Measurements from ENCODE around the gene PEAK1.

PEAK1 gene

GRCh38 chr15:77219841-77220240, 200.1 kb downstream of the PEAK1 start:
- no peak for TF ChIP-seq Cebpa-rat (IDR thresholded peaks at IDR 0.05)
- Histone ChIP-seq H3K4me2 (no peak overlapping the region), H3K4me3 (no peak overlapping the region), H3K9ac (no peak overlapping the region), H3K36me3 (peaks cover 0 to 19% (median 0%) of the 10 kb centered on the region in 11 experiments; a peak in 4 of 22 replicates), H3K4me1 (peaks cover 6 to 9% (median 7%) of the 10 kb centered on the region in 10 experiments; a peak in 17 of 20 replicates), H3K27me3 (no peaks in the 10 kb centered on the region), H3K9me3 (replicated peaks in 1 of 11) (peaks cover 0 to 6% (median 0%) of the 10 kb centered on the region in 11 experiments; a peak in 4 of 22 replicates), H4K20me1 (no peaks in the 10 kb centered on the region), H3K27ac (no peak overlapping the region)

DNA sequence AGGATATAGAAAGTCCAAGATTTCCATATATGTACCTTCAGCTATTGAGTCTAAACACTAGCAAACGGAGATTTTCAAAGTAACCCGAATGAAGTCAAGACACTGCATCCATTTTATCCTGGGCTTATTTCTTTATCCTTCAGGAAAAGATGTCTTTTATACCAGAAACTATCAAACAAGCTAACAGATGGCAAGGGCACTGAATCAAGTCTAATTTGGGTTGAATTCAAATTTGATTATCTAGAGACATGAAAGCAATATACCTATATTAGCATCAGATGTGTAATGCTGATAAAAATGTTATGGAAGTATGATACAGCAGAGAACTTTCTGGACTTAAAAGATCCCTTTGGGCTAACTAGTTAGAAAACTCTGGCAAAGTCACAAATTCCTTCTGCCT, 210.7 kb downstream of the PEAK1 start:
- H3K36me3 ChIP-seq: peaks cover 0 to 13% (median 0%) of the 10 kb centered on the region in 11 experiments; a peak in 3 of 22 replicates
- no peaks in the 10 kb centered on the region for H3K27me3 ChIP-seq
- H3K9ac ChIP-seq: no peak overlapping the region
- H3K4me1 ChIP-seq: no peaks in the 10 kb centered on the region
- H4K20me1 ChIP-seq: 0 out of 22 replicates have a peak, but pooled peaks cover 0 to 4% (median 0%) of the 10 kb centered on the region in 11 experiments
- no peak overlapping the region for H3K4me3 ChIP-seq
- H3K4me2 ChIP-seq: no peak overlapping the region
- TF ChIP-seq Cebpa-rat (IDR thresholded peaks at IDR 0.05): no peak
- no peak overlapping the region for H3K27ac ChIP-seq
- peaks cover 0 to 15% (median 7%) of the 10 kb centered on the region in 11 experiments; a peak in 8 of 22 replicates for H3K9me3 ChIP-seq (replicated peaks in 1 of 11)

- no peaks in the 10 kb centered on the region for H3K27me3 ChIP-seq
- TF ChIP-seq Cebpa-rat (IDR thresholded peaks at IDR 0.05): no peak
- peaks cover 0 to 8% (median 0%) of the 10 kb centered on the region in 11 experiments; a peak in 2 of 22 replicates for H3K36me3 ChIP-seq
- H3K9ac ChIP-seq: no peak overlapping the region
- H3K4me1 ChIP-seq: no peaks in the 10 kb centered on the region
- no peak overlapping the region for H3K27ac ChIP-seq
- H3K9me3 ChIP-seq (replicated peaks in 1 of 11): peaks cover 0 to 14% (median 7%) of the 10 kb centered on the region in 11 experiments; a peak in 8 of 22 replicates
- H3K4me3 ChIP-seq: no peak overlapping the region
- 0 out of 22 replicates have a peak, but pooled peaks cover 0 to 4% (median 0%) of the 10 kb centered on the region in 11 experiments for H4K20me1 ChIP-seq
- H3K4me2 ChIP-seq: no peak overlapping the region
Measured at GRCh38 chr15:77208241-77208640, 211.7 kb downstream of the PEAK1 start.

- Histone ChIP-seq H3K36me3 (peaks cover 0 to 32% (median 0%) of the 10 kb centered on the region in 11 experiments; a peak in 7 of 22 replicates), H3K27ac (no peak overlapping the region), H3K4me1 (no peaks in the 10 kb centered on the region), H3K9me3 (replicated peaks in 1 of 11) (peaks cover 5 to 21% (median 16%) of the 10 kb centered on the region in 11 experiments; a peak in 19 of 22 replicates), H4K20me1 (0 out of 22 replicates have a peak, but pooled peaks cover 0 to 4% (median 0%) of the 10 kb centered on the region in 11 experiments), H3K27me3 (no peaks in the 10 kb centered on the region), H3K4me2 (no peak overlapping the region), H3K4me3 (no peak overlapping the region), H3K9ac (no peak overlapping the region)
- no peak for TF ChIP-seq Cebpa-rat (IDR thresholded peaks at IDR 0.05)
Measured at GRCh38 chr15:77201665-77202064, 218.2 kb downstream of the PEAK1 start.

DNA sequence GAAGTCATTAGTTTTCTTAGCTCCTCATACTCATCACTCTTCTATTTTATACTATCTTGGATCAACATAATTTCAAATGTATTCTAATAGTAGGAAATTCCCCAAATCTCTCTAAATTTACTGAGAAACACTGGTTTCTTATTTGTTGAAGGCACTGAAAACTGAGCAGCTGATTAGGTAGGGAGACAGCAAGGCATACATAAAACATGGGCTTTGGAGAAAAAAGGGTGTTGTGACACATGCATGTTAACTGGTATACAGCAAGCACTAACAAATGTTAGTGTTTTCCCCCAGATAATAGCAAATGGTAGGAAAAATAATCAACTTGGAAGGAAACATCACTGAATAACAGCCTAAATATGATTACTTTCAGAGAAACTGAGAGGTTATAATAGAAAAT, 223.5 kb downstream of the PEAK1 start:
- H3K9me3 ChIP-seq (replicated peaks in 1 of 11): peaks cover 5 to 21% (median 16%) of the 10 kb centered on the region in 11 experiments; a peak in 19 of 22 replicates
- H3K4me1 ChIP-seq: no peaks in the 10 kb centered on the region
- no peak for TF ChIP-seq Cebpa-rat (IDR thresholded peaks at IDR 0.05)
- H3K9ac ChIP-seq: no peak overlapping the region
- no peak overlapping the region for H3K4me2 ChIP-seq
- H3K4me3 ChIP-seq: no peak overlapping the region
- H3K27me3 ChIP-seq: no peaks in the 10 kb centered on the region
- H4K20me1 ChIP-seq: no peaks in the 10 kb centered on the region
- H3K36me3 ChIP-seq: peaks cover 0 to 29% (median 0%) of the 10 kb centered on the region in 11 experiments; a peak in 7 of 22 replicates
- H3K27ac ChIP-seq: no peak overlapping the region

DNA sequence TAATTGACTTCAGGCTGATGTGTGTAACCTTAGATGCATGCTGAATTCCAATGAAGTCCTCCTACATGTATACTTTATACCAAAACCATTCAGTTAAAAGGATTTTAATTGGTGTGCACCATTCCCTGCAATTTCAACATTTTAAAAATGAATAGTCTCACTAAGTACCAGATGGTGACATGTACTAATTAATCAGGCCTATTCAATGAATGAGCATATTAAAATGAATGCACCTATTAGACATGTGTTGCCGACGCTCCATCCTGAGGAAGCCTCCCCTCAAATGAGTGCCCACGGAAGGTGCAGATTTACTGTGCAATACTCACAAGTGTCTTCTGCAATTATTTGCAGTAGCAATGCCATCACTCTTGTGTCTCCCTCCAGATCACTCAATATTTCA, 224.3 kb downstream of the PEAK1 start:
- no peak for TF ChIP-seq Cebpa-rat (IDR thresholded peaks at IDR 0.05)
- Histone ChIP-seq H3K27ac (no peak overlapping the region), H3K4me1 (peaks cover 0 to 3% (median 0%) of the 10 kb centered on the region in 10 experiments; a peak in 4 of 20 replicates), H3K4me2 (no peak overlapping the region), H4K20me1 (no peaks in the 10 kb centered on the region), H3K9me3 (replicated peaks in 1 of 11) (peaks cover 5 to 21% (median 16%) of the 10 kb centered on the region in 11 experiments; a peak in 19 of 22 replicates), H3K27me3 (no peaks in the 10 kb centered on the region), H3K9ac (no peak overlapping the region), H3K36me3 (peaks cover 0 to 29% (median 0%) of the 10 kb centered on the region in 11 experiments; a peak in 7 of 22 replicates), H3K4me3 (no peak overlapping the region)

DNA sequence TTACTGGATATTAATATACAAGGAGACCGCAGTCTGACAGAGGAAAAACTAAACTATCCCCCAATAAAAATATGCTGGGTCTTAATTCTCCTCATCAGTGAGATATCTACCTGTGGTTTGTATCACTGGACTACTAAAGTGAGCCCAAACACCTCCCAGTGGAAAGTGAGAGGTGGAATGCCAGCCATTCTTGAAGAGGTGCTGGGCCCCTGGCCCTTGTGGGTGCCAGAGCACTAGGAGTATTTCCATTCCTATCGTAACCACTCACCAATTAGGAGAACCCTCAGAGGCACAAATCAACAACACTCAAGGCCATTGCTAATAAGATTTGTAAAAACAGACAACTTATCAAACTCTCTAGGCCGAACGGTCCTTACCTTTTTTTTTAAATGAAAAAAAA, 227.5 kb downstream of the PEAK1 start:
- no peak overlapping the region for H3K4me3 ChIP-seq
- peaks cover 16 to 31% (median 23%) of the 10 kb centered on the region in 10 experiments for H3K4me1 ChIP-seq
- H3K27me3 ChIP-seq: no peaks in the 10 kb centered on the region
- no peaks in the 10 kb centered on the region for H4K20me1 ChIP-seq
- no peaks in the 10 kb centered on the region for H3K9me3 ChIP-seq (replicated peaks in 1 of 11)
- no peak for TF ChIP-seq Cebpa-rat (IDR thresholded peaks at IDR 0.05)
- H3K9ac ChIP-seq: no peak overlapping the region
- H3K27ac ChIP-seq: no peak overlapping the region
- no peak overlapping the region for H3K4me2 ChIP-seq
- H3K36me3 ChIP-seq: 0 out of 22 replicates have a peak, but pooled peaks cover 0 to 6% (median 0%) of the 10 kb centered on the region in 11 experiments

DNA sequence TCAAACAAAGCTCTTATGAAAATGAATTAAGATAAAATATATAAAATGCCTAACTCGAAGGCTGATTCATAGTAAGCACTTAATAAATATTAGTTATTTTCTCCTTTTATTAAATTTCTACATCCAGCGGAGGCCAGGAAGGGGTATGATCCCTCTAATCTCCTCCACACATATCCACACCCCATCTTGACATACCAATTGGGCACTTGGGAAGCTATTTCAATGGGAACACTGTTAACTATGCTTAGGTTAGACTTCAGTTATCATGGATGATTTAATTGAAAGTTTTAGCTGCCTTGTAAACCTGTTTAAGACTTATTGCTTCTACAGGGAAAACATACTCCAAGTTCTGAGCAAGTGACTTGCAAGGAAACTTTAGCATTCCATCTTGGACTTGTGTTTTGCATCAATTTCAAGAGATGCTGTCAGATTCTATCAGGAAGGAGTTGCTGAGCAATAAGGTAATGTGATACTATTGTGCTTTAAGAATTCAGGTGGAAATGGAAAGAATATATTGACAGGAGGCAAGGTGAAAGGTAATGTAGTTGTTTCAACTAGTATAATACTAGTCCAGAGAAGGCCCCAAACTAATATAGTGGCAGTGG, 228.6 kb downstream of the PEAK1 start:
- Histone ChIP-seq H3K4me3 (no peak overlapping the region), H4K20me1 (no peaks in the 10 kb centered on the region), H3K9me3 (replicated peaks in 1 of 11) (no peaks in the 10 kb centered on the region), H3K27me3 (no peaks in the 10 kb centered on the region), H3K4me2 (no peak overlapping the region), H3K27ac (no peak overlapping the region), H3K9ac (no peak overlapping the region), H3K36me3 (0 out of 22 replicates have a peak, but pooled peaks cover 0 to 5% (median 0%) of the 10 kb centered on the region in 11 experiments), H3K4me1 (peaks cover 25 to 42% (median 33%) of the 10 kb centered on the region in 10 experiments)
- TF ChIP-seq Cebpa-rat (IDR thresholded peaks at IDR 0.05): no peak

DNA sequence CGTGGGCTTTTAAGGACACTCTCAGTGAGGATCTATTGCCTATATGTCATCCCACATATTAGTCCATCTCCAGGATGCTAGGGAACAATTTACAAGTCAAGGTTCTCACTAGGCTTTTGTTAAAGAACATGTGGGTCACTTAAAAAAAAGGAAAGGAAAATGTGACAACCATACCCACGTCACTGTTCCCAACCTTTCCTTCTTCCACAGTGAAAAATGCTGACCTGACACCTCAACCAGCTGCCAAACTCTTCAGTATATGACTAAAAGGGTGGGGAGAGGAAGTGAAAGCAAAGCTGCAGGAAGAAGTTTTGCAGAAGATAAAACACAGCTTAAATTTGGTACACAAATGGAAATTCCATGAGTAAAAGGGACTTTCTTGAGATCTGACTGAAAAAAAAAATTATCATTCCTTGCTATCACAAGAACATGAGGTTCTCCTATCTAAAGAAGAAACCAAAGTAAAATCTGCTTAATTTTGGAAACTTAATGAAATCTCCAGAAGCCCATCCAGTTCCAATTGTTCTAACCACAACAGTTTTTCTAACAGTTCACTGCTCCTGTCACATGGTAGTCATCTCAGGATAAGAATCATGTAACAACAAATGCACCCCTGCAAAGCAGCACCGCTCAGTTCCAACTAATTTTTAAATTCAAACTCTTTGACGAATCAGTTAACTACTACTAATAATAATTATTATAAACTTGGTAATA, 232.0 kb downstream of the PEAK1 start:
- H3K36me3 ChIP-seq: no peaks in the 10 kb centered on the region
- peak overlapping the region; percentile 59 to 81 (median 69) for H3K4me2 ChIP-seq
- TF ChIP-seq Cebpa-rat (IDR thresholded peaks at IDR 0.05): no peak
- no peak overlapping the region; a peak in 1 of 20 replicates for H3K4me3 ChIP-seq
- peaks cover 25 to 66% (median 35%) of the 10 kb centered on the region in 10 experiments for H3K4me1 ChIP-seq
- H4K20me1 ChIP-seq: no peaks in the 10 kb centered on the region
- H3K9me3 ChIP-seq (replicated peaks in 1 of 11): no peaks in the 10 kb centered on the region
- peak overlapping the region in 10 of 11 experiments; percentile 15 to 95 (median 56); a peak in 19 of 22 replicates for H3K27ac ChIP-seq
- no peaks in the 10 kb centered on the region for H3K27me3 ChIP-seq
- peak overlapping the region in 5 of 11 experiments; percentile 15 to 83 (median 38); a peak in 6 of 22 replicates for H3K9ac ChIP-seq
